DOHH2 (cell line): ENCODE measurements around the gene TPBGL.

Experiments
- CTCF ChIP-seq: fragments of 200-600 bp; sonication (generic); IDR thresholded peaks from one replicate; pipeline ENCODE4 v1.5.1; 2014; ENCODE audit warnings: antibody characterized with exemption, mild to moderate bottlenecking, low read depth, low read length; ENCODE audit not compliant: poor library complexity, severe bottlenecking
- EZH2phosphoT487 ChIP-seq: fragments of 200-600 bp; sonication (generic); IDR thresholded peaks from 2 replicates; pipeline ENCODE4 v1.6.1; 2017; ENCODE audit warnings: borderline replicate concordance, mild to moderate bottlenecking, antibody characterized with exemption, low read length, moderate library complexity, mixed read lengths

- TF ChIP-seq CTCF (no peak), EZH2phosphoT487 (no peak)
Measured at GRCh38 chr11:75267171-75267970, 26.8 kb downstream of the TPBGL start.
